ENCODE data around the gene DPH7. TPM values are rescaled to one million over a fixed set of nuclear protein-coding genes. Genes with fewer than 3 reads are reported as not detected.

DPH7 gene
- total RNA-seq, 1 experiment from 2014 or later: 35.9 TPM

GRCh38 chr9:137603879-137604278 lies 25.2 kb upstream of the DPH7 start:
- ATAC-seq: no peak

DNA sequence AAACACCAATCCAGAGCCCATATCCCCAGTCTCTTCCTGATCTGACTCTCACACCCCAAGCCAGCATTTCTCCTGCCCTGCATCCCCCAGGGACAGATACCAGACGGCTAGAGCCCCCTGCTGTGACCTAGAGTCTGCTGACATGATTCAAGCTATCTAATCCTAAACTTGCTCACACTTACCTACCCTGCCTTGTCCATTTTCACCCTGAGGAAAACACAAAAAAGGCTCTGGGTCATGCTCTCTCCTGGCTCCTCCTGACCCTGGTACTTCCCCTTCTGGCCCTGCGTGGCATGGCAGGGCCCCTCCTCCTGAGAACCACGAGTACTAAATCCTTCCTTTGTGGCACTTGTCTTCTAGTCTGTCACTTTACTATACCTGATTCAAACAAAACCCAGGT lies 23.9 kb upstream of the DPH7 start:
- BruUV-seq (replicated peaks): no TSS peak
- in situ Hi-C loops (cut with HindIII; ENCODE audit: low pct_unique_long_range_greater_than_20kb, low sequenced_read_pairs): no loop called here
- POLR2A ChIA-PET: no interaction called here
- Histone ChIP-seq H3K9me3 (ENCODE audit: control insufficient read depth, insufficient read depth, low read depth, low read length) (no peaks in the 10 kb centered on the region), H3K36me3 (ENCODE audit: control insufficient read depth, insufficient read depth, low read length) (no peaks in the 10 kb centered on the region), H3K4me1 (ENCODE audit: control insufficient read depth, insufficient read depth, low read length) (peaks cover 5% of the 10 kb centered on the region; the same call in 1 of the 2 replicates), H3K27me3 (ENCODE audit: control insufficient read depth, insufficient read depth, low read length) (no peaks in the 10 kb centered on the region), H3K4me3 (ENCODE audit: low read depth in 2 of 2, low read length in 2 of 2) (no peak overlapping the region), H3K27ac (ENCODE audit: low read length) (no peak overlapping the region)
- no peak for DNase-seq (ENCODE audit: low read depth, low spot score)
- CTCF ChIA-PET: no interaction called here
- intact Hi-C loops (cut with micrococcal nuclease; ENCODE audit: unreplicated experiment): no loop called here
- no peak for ATAC-seq
- TF ChIP-seq, protein P1, sequence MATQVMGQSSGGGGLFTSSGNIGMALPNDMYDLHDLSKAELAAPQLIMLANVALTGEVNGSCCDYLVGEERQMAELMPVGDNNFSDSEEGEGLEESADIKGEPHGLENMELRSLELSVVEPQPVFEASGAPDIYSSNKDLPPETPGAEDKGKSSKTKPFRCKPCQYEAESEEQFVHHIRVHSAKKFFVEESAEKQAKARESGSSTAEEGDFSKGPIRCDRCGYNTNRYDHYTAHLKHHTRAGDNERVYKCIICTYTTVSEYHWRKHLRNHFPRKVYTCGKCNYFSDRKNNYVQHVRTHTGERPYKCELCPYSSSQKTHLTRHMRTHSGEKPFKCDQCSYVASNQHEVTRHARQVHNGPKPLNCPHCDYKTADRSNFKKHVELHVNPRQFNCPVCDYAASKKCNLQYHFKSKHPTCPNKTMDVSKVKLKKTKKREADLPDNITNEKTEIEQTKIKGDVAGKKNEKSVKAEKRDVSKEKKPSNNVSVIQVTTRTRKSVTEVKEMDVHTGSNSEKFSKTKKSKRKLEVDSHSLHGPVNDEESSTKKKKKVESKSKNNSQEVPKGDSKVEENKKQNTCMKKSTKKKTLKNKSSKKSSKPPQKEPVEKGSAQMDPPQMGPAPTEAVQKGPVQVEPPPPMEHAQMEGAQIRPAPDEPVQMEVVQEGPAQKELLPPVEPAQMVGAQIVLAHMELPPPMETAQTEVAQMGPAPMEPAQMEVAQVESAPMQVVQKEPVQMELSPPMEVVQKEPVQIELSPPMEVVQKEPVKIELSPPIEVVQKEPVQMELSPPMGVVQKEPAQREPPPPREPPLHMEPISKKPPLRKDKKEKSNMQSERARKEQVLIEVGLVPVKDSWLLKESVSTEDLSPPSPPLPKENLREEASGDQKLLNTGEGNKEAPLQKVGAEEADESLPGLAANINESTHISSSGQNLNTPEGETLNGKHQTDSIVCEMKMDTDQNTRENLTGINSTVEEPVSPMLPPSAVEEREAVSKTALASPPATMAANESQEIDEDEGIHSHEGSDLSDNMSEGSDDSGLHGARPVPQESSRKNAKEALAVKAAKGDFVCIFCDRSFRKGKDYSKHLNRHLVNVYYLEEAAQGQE (IDR thresholded peaks at IDR 0.05; ENCODE audit: insufficient read depth in 1 of 2, low read depth in 2 of 2, low read length in 1 of 2): no peak
- no peak for TF ChIP-seq TCF7L2 (IDR thresholded peaks at IDR 0.05; ENCODE audit: low read depth, low read length)
- no peak for TF ChIP-seq CTCF (IDR thresholded peaks at IDR 0.05)
- TF ChIP-seq SIN3A (IDR thresholded peaks at IDR 0.05; ENCODE audit: borderline replicate concordance, insufficient read depth, low read depth, low read length): no peak
- TF ChIP-seq POLR2AphosphoS5 (IDR thresholded peaks at IDR 0.05; ENCODE audit: low read depth, low read length): no peak

More at GRCh38 chr9:137603879-137604278, 25.2 kb upstream of the DPH7 start:
- POLR2A ChIA-PET: no interaction called here
- Histone ChIP-seq H3K9me3 (ENCODE audit: control insufficient read depth, insufficient read depth, low read depth, low read length) (no peaks in the 10 kb centered on the region), H3K27me3 (ENCODE audit: control insufficient read depth, insufficient read depth, low read length) (no peaks in the 10 kb centered on the region), H3K4me1 (ENCODE audit: control insufficient read depth, insufficient read depth, low read length) (peaks cover 8% of the 10 kb centered on the region), H3K36me3 (ENCODE audit: control insufficient read depth, insufficient read depth, low read length) (no peaks in the 10 kb centered on the region), H3K4me3 (ENCODE audit: low read depth in 2 of 2, low read length in 2 of 2) (no peak overlapping the region), H3K27ac (ENCODE audit: low read length) (no peak overlapping the region)
- intact Hi-C loops (cut with micrococcal nuclease; ENCODE audit: unreplicated experiment) (no loop called here), in situ Hi-C loops (cut with HindIII; ENCODE audit: low pct_unique_long_range_greater_than_20kb, low sequenced_read_pairs) (no loop called here)
- no TSS peak for BruUV-seq (replicated peaks)
- TF ChIP-seq POLR2AphosphoS5 (IDR thresholded peaks at IDR 0.05; ENCODE audit: low read depth, low read length): no peak
- no peak for TF ChIP-seq TCF7L2 (IDR thresholded peaks at IDR 0.05; ENCODE audit: low read depth, low read length)
- no peak for TF ChIP-seq SIN3A (IDR thresholded peaks at IDR 0.05; ENCODE audit: borderline replicate concordance, insufficient read depth, low read depth, low read length)
- no peak for TF ChIP-seq CTCF (IDR thresholded peaks at IDR 0.05)
- TF ChIP-seq, protein P1 (IDR thresholded peaks at IDR 0.05; ENCODE audit: insufficient read depth in 1 of 2, low read depth in 2 of 2, low read length in 1 of 2): no peak
- DNase-seq (ENCODE audit: low read depth, low spot score): no peak
- CTCF ChIA-PET: interaction anchor here (0.7 kb wide), 1 partner anchor 44 kb away, joined by 3 read pairs; no protein-coding TSS in a partner anchor
